HG03565 (cell line): Measurements from ENCODE around the gene MPDU1.

Experiments used
- ATAC-seq: cut with Tn5 transposase; IDR thresholded peaks from one replicate; pipeline ENCODE4 v1.9.1; 2021; ENCODE audit warnings: mild to moderate bottlenecking, moderate library complexity; ENCODE audit not compliant: unreplicated experiment

MPDU1 gene

GRCh38 chr17:7560172-7561027, 23.3 kb upstream of the MPDU1 start:
- no peak for ATAC-seq

DNA sequence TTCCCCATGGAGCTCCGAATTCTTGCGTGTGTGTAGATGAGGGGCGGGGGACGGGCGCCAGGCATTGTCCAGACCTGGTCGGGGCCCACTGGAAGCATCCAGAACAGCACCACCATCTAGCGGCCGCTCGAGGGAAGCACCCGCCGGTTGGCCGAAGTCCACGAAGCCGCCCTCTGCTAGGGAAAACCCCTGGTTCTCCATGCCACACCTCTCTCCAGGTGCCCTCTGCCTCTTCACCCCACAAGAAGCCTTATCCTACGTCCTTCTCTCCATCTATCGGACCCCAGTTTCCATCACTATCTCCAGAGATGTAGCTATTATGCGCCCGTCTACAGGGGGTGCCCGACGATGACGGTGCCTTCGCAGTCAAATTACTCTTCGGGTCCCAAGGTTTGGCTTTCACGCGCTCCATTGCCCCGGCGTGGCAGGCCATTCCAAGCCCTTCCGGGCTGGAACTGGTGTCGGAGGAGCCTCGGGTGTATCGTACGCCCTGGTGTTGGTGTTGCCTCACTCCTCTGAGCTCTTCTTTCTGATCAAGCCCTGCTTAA, 22.6 kb upstream of the MPDU1 start:
- peak; percentile 35 for ATAC-seq

DNA sequence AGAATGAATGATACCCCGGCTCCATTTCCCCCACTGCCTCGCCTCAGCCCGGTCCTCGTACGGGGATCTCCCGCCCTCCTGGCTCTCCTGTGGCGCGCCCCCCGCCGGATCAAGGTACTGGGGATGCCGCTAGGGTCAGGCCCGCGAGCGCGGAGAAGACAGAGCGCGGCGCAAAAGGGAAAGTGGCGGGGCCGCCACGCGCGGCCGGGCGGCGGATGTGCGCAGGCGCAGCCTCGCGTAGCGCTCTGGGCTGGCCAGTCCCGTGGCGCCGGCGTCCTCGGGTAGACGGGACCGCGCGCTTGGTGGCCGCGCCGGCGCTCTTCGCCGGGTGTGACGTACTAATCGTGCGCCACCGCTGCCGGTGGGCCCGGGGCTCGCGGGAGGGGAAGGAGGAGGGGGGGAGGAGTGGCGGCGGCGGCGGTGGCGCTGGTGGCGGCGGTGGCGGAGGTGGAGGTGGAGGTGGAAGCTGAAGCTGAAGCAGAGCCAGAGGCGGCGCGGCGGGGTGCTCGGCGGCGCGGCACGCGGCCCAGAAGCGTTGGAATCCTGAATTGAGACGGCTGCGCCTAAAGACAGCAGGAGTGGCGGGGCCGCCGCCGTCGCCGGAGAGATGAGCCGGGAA, 22.0 kb upstream of the MPDU1 start, which contains the start of gene SENP3:
TSS of gene SENP3 (plus strand) at position 331 of the 619 bp plus-strand sequence. CDS start 1,158 bp downstream, outside the sequence.
- ATAC-seq, result peak; percentile 69

DNA sequence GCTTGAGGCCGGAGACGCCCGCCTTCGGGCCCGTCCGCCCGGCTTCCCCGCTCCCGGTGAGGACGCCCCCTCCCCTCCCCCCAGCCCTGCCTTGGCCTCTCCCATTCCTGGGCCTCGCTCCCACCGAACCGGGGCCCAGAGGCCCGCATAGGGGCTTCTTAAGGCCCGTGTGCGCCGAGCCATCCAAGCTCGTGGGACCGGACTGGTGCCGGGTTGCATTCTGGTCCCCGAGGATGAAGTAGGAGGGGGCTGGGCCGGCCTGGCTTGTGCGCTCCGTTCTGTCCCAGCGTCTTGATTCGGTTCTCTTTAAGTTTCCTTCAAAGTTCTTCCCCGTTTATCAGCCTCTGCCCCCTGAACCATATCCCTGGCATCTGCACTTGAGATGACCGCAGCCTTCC, 21.4 kb upstream of the MPDU1 start:
- ATAC-seq, result no peak

DNA sequence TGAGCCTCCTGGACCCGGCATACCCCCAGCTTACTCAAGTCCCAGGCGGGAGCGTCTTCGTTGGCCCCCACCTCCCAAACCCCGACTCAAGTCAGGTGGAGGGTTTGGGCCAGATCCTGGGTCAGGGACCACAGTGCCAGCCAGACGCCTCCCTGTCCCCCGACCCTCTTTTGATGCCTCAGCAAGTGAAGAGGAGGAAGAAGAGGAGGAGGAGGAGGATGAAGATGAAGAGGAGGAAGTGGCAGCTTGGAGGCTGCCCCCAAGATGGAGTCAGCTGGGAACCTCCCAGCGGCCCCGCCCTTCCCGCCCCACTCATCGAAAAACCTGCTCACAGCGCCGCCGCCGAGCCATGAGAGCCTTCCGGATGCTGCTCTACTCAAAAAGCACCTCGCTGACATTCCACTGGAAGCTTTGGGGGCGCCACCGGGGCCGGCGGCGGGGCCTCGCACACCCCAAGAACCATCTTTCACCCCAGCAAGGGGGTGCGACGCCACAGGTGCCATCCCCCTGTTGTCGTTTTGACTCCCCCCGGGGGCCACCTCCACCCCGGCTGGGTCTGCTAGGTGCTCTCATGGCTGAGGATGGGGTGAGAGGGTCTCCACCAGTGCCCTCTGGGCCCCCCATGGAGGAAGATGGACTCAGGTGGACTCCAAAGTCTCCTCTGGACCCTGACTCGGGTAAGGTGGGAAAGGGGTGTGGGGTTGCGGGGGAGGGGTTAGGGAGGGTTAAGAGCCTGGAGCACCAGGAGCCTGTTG, 20.4 kb upstream of the MPDU1 start:
- ATAC-seq, result no peak

- no peak for ATAC-seq
Observed at GRCh38 chr17:7569571-7569970, 14.1 kb upstream of the MPDU1 start.

GRCh38 chr17:7570351-7570750, 13.3 kb upstream of the MPDU1 start:
- ATAC-seq, result no peak

- ATAC-seq, result no peak
Observed at GRCh38 chr17:7572338-7572587, 11.4 kb upstream of the MPDU1 start.

DNA sequence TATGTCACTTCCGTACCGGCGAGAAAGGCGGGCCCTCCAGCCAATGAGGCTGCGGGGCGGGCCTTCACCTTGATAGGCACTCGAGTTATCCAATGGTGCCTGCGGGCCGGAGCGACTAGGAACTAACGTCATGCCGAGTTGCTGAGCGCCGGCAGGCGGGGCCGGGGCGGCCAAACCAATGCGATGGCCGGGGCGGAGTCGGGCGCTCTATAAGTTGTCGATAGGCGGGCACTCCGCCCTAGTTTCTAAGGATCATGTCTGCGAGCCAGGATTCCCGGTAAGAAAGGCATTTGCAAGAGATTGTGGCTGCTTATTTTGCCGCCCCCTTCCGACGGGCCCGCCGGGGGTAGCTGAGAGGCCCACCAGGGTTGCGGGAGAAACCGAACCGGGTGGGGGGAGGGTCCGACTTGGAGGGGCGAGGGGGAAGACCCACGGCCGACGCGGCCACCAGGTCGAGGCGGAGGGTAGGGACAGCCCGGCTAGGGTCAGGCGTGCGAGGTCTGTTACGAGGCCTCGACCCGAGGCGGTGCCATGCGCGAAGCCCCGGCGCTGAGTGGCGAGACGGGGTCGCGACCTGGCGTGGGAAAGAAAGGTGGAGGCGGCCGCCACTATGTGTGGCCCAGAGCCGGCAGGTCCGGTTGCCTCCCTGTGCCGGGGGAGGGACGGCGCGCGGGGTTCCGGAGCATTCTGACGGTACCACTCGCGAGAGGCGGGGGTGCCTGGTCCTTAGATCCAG, 10.9 kb upstream of the MPDU1 start:
- ATAC-seq, result peak; percentile 90

DNA sequence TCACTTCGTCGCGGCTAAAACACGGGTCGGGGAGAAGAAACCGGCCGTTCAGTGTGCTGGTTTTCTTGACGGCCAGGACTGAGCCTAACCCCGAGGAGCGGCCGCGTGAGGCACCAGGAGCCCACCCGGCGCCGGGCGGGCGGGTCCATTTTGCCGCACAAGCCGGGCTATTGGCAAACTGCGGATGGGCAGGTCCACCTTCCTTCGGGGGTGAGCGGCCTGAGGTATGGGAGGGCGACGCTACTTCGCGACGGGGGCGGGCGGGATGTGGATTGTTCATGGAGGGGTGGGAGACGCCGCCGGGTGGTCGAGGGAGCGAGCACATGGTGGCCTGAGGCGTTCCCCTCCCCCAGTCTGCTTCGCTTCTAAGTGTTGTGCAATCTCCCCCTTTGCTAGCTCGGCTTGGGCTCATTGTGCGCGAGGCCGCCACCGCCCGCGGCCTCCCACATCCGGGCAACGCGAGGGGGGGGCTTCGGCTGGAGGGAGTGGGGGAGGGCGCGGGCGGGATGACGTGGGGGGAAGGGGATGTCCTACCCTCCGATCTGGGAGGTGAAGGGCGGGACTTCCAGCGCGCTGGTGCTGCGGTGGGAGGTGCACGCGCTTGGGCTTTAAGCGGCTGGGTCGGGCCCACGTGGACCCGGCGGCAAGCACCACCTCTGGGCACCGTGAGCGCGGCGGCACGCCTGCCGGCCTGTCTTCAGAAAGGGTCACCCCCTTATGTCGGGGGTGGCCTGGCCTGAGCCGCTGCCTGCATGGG, 10.2 kb upstream of the MPDU1 start:
- ATAC-seq, result no peak

- no peak for ATAC-seq
Observed at GRCh38 chr17:7574176-7574953, 9.3 kb upstream of the MPDU1 start.

GRCh38 chr17:7575481-7575883, 8.2 kb upstream of the MPDU1 start:
- no peak for ATAC-seq

GRCh38 chr17:7575959-7576358, 7.7 kb upstream of the MPDU1 start:
- ATAC-seq, result no peak

DNA sequence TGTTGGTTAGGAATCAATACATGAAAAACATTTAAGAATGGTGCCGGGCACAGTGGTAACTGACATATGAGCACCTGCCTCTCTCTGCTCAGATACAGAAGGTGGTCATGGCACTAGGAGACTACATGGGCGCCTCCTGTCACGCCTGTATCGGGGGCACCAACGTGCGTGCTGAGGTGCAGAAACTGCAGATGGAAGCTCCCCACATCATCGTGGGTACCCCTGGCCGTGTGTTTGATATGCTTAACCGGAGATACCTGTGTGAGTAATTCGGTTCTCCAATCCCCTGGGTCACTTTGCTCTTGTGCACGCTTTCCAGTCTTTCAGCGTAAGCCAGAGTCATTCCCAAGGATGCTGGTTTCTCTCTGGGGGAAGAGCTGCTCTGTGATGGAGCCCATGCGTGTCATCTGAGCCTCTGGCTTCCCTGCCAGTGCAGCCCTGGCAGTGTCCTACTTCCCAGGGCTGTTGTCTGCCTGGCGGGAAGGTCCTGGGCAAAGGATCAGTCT, 7.2 kb upstream of the MPDU1 start:
- no peak for ATAC-seq

GRCh38 chr17:7577327-7578199, 6.1 kb upstream of the MPDU1 start:
- no peak for ATAC-seq

GRCh38 chr17:7579001-7579833, 4.4 kb upstream of the MPDU1 start, which contains the start of gene CD68:
Gene CD68, plus strand, starts transcription at chr17:7579638. Its CDS starts 40 bp downstream, at chr17:7579678.
- no peak for ATAC-seq
